Stimulated activated CD4-positive, alpha-beta T cell treated with anti-CD3 and anti-CD28 coated beads, Interleukin-15, amount 100 ng/mL, for 48 hours (primary cell): ENCODE data around the gene RASSF8.

Experiments used
- DNase-seq, 2 donors: peaks; one replicate each; pipeline ENCODE4 v3.0.0-alpha.2; 2020; ENCODE audit warnings: low read depth in 2 of 2

RASSF8 gene

GRCh38 chr12:25958428-25959070 lies at the start of gene RASSF8:
Gene RASSF8 (plus strand): TSS chr12:25958682. CDS start chr12:26055344, 96,662 bp downstream.
- DNase-seq, result no peak

GRCh38 chr12:25914551-25914950 lies 43.9 kb upstream of the RASSF8 start:
- DNase-seq, result no peak

- no peak for DNase-seq
These were observed 33.9 kb upstream of the RASSF8 start for GRCh38 chr12:25924491-25925001.

GRCh38 chr12:25925064-25925463 lies 33.4 kb upstream of the RASSF8 start:
- no peak for DNase-seq

- no peak for DNase-seq
These were observed 31.9 kb upstream of the RASSF8 start for GRCh38 chr12:25926536-25926935.

GRCh38 chr12:25929142-25929541 lies 29.3 kb upstream of the RASSF8 start:
- DNase-seq, result no peak

GRCh38 chr12:25932971-25933370 lies 25.5 kb upstream of the RASSF8 start:
- DNase-seq, result no peak

- no peak for DNase-seq
These were observed 24.0 kb upstream of the RASSF8 start for GRCh38 chr12:25934456-25934855.

- no peak for DNase-seq
These were observed 22.9 kb upstream of the RASSF8 start for GRCh38 chr12:25935355-25936144.

GRCh38 chr12:25937096-25937495 lies 21.4 kb upstream of the RASSF8 start:
- no peak for DNase-seq

GRCh38 chr12:25938581-25938980 lies 19.9 kb upstream of the RASSF8 start:
- DNase-seq, result no peak

- DNase-seq, result no peak
These were observed 18.9 kb upstream of the RASSF8 start for GRCh38 chr12:25939606-25940005.

GRCh38 chr12:25940886-25941285 lies 17.6 kb upstream of the RASSF8 start:
- no peak for DNase-seq

GRCh38 chr12:25942709-25943108 lies 15.8 kb upstream of the RASSF8 start:
- DNase-seq, result no peak

GRCh38 chr12:25943940-25944339 lies 14.5 kb upstream of the RASSF8 start:
- no peak for DNase-seq

- DNase-seq, result no peak
These were observed 9.1 kb upstream of the RASSF8 start for GRCh38 chr12:25949343-25949742.

- DNase-seq, result no peak
These were observed 8.0 kb upstream of the RASSF8 start for GRCh38 chr12:25950329-25951115.

GRCh38 chr12:25957793-25958427 lies 572 bp upstream of the RASSF8 start:
- DNase-seq, result no peak

- DNase-seq, result no peak
These were observed 834 bp downstream of the RASSF8 start for GRCh38 chr12:25959071-25959961.

- DNase-seq, result no peak
These were observed 1.7 kb downstream of the RASSF8 start for GRCh38 chr12:25960143-25960542.

GRCh38 chr12:25960961-25961360 lies 2.5 kb downstream of the RASSF8 start:
- DNase-seq, result no peak
